Effector memory CD4-positive, alpha-beta T cell (primary cell): Measurements from ENCODE around the gene LRBA.

Experiments used
- DNase-seq, 3 donors: peaks; one replicate each; pipeline ENCODE4 v3.0.0-alpha.2; 2020
- H3K27ac ChIP-seq: 2 replicates; pipeline ENCODE4 v1.7.0; 2013; ENCODE audit warnings: mild to moderate bottlenecking, low read length, moderate library complexity; ENCODE audit not compliant: insufficient read depth, poor library complexity, severe bottlenecking
- H3K27me3 ChIP-seq: replicated peaks from 2 replicates; pipeline ENCODE4 v1.7.0; 2013; ENCODE audit warnings: mild to moderate bottlenecking, low read length; ENCODE audit not compliant: insufficient read depth, control insufficient read depth, poor library complexity, severe bottlenecking
- H3K36me3 ChIP-seq: 2 replicates; pipeline ENCODE4 v1.7.0; 2013; ENCODE audit warnings: mild to moderate bottlenecking, low read length, moderate library complexity; ENCODE audit not compliant: control insufficient read depth, insufficient read depth
- H3K4me1 ChIP-seq: 2 replicates; pipeline ENCODE4 v1.7.0; 2013; ENCODE audit warnings: low read length, mild to moderate bottlenecking; ENCODE audit not compliant: control insufficient read depth, insufficient read depth, poor library complexity, severe bottlenecking
- H3K4me3 ChIP-seq: 2 replicates; pipeline ENCODE4 v1.7.0; 2013; ENCODE audit warnings: low read length, low read depth, mild to moderate bottlenecking; ENCODE audit not compliant: insufficient read depth, poor library complexity, severe bottlenecking
- H3K9me3 ChIP-seq: 2 replicates; pipeline ENCODE4 v1.7.0; 2013; ENCODE audit warnings: mild to moderate bottlenecking, low read length, moderate library complexity; ENCODE audit not compliant: control insufficient read depth

LRBA gene

DNA sequence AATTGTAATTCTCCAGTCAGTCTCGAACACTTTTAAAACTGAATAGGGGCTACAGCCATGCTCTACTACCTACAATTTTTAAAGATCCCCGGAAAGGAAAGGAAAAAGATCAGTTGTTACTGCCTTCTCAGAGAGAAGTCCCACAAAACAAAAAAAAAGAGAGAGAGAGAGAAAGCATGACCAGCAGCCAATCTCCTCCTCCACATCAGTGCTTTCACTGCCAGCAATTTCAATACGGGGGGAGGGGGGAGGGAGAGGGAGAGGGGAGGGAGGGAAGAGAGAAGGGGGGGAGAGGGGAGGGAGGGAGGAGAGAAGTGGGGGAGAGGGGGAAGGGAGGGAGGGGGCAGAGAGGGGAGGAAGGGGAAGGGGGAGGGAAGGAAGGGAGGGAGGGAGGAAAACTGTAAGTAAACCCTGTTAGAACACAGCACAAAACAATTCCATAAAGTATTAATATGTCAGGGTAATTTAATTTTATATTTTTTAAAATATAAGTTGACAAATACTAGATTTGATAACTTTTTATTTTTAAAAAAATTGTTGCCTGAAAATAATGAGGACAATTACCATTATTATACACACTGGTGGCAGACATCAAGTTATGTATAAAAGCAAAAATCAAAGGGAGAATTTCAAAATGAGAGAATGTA is 108.0 kb downstream of the LRBA start:
- no peaks in the 10 kb centered on the region for H3K4me1 ChIP-seq
- H3K36me3 ChIP-seq: peaks cover 9% of the 10 kb centered on the region
- no peaks in the 10 kb centered on the region for H3K27me3 ChIP-seq
- no peak overlapping the region for H3K4me3 ChIP-seq
- DNase-seq: no peak
- no peaks in the 10 kb centered on the region for H3K9me3 ChIP-seq
- no peak overlapping the region for H3K27ac ChIP-seq

DNA sequence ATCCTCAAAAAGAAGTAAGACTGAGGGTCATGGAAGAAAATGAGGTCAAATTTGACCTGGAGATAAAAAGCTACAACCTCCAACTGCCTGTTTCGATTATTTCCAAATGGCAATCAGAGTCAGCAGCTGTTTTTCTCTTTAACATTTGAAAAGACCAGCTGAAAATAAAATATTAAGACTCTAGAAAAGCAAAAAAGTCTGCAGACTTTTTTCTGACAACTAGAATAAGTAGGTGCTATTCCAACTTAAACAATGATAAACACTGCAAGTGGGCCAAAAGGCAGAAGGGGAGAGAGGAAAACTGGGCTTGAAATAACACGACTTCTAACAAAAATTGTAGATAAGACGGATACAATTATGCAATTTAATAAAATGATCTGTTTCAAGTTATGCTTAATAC is 110.4 kb downstream of the LRBA start:
- peaks cover 13% of the 10 kb centered on the region for H3K36me3 ChIP-seq
- no peaks in the 10 kb centered on the region for H3K4me1 ChIP-seq
- no peaks in the 10 kb centered on the region for H3K27me3 ChIP-seq
- no peaks in the 10 kb centered on the region for H3K9me3 ChIP-seq
- no peak overlapping the region for H3K27ac ChIP-seq
- no peak for DNase-seq
- no peak overlapping the region for H3K4me3 ChIP-seq

DNA sequence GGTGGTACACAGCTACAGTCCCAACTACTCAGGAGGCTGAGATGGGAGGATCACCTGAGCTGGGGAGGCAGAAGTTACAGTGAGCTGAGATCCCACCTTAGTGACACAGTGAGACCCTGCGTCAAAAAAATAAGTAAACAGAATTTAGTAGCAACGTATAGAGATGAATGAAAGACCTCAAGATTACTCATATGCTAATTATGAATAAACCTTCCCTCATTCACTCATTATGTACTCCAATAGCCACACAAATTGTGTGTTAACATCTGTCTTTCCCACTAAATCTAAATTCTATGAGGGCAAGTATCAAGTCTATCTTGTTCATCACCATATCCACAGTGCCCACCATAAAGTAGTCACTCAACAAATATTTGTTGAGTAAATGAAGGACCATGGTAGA is 111.5 kb downstream of the LRBA start:
- H3K4me1 ChIP-seq: no peaks in the 10 kb centered on the region
- no peak overlapping the region for H3K4me3 ChIP-seq
- DNase-seq: no peak
- no peak overlapping the region for H3K27ac ChIP-seq
- peaks cover 19% of the 10 kb centered on the region for H3K36me3 ChIP-seq
- H3K9me3 ChIP-seq: no peaks in the 10 kb centered on the region
- no peaks in the 10 kb centered on the region for H3K27me3 ChIP-seq

DNA sequence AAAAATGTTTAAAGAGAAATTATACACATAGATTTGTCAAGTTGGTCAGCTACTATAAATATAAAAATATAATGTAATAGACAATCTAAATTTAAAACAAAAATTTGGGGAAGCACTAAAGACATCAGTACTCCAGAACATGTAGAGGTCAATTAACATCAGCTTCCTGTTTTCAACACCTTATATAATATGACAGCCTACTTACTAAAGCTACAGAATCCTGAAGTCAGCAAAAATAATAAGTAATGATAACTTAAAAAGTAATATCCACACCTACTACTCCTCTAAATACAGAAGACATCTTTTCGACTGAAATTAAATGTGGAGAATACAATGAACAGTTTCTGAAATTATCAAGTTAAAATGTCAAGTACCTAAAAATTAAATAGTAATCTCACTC is 118.6 kb downstream of the LRBA start:
- Histone ChIP-seq H3K27me3 (no peaks in the 10 kb centered on the region), H3K4me3 (no peak overlapping the region), H3K27ac (no peak overlapping the region), H3K36me3 (peaks cover 14% of the 10 kb centered on the region), H3K9me3 (no peaks in the 10 kb centered on the region), H3K4me1 (no peaks in the 10 kb centered on the region)
- no peak for DNase-seq

- DNase-seq: no peak
- Histone ChIP-seq H3K4me3 (no peak overlapping the region), H3K27ac (no peak overlapping the region), H3K36me3 (peaks cover 4% of the 10 kb centered on the region), H3K9me3 (no peaks in the 10 kb centered on the region), H3K4me1 (no peaks in the 10 kb centered on the region), H3K27me3 (no peaks in the 10 kb centered on the region)
Measured at GRCh38 chr4:150890246-150890645, 124.8 kb downstream of the LRBA start.

DNA sequence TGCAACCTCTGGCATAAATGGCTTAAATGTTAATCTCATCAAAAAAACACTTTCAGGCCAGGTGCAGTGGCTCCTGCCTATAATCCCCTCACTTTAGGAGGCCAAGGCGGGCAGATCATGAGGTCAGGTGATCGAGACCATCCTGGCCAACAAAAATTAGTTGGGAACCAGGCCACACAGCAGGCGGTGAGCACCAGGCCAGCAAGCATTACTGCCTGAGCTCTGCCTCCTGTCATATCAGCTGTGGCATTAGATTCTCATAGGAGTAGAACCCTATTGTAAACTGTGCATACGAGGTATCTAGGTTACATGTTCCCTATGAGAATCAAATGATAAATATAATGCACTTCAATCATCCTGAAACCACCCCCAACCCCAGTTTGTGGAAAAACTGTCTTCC is 125.8 kb downstream of the LRBA start:
- H3K27ac ChIP-seq: no peak overlapping the region
- no peaks in the 10 kb centered on the region for H3K9me3 ChIP-seq
- H3K27me3 ChIP-seq: no peaks in the 10 kb centered on the region
- no peak for DNase-seq
- no peaks in the 10 kb centered on the region for H3K4me1 ChIP-seq
- peaks cover 2% of the 10 kb centered on the region for H3K36me3 ChIP-seq
- no peak overlapping the region for H3K4me3 ChIP-seq

DNA sequence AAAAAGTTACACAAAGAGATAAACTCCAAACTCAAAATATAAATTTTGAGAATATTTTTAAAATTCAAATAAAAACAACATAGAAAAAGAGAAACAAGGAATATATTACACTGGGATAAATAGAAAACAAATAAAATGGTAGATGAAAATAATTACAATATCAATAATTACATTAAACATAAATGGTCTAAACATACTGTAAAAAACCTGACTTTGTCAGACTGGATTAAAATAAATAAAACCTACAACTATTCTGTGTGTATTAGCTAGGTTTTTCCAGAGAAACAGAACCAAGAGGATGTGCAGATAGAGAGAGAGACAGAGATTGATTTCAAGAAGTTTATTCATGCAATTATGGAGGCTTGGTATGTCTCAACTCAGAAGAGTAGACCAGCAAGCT is 126.5 kb downstream of the LRBA start:
- H3K27me3 ChIP-seq: no peaks in the 10 kb centered on the region
- no peak overlapping the region for H3K27ac ChIP-seq
- H3K4me3 ChIP-seq: no peak overlapping the region
- no peaks in the 10 kb centered on the region for H3K9me3 ChIP-seq
- H3K36me3 ChIP-seq: no peaks in the 10 kb centered on the region
- DNase-seq: no peak
- no peaks in the 10 kb centered on the region for H3K4me1 ChIP-seq

DNA sequence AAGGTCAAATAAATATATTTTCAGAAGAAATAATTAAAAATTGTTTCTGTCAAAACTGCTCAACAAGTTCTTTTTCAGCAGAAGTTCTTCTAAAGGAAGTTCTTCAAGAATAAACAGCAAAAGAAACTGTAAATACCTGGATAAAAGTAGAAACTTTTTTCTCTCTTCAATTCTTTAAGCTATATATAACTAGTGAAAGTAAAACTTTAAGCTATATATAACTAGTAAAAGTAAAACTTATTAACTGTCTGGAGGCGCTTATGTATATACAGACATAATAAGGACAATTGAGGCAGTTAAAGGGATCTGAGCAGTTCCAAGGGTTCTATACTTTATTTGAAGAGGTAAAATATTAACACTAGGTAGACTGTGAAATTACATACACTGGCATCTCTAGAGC is 126.9 kb downstream of the LRBA start:
- no peak overlapping the region for H3K4me3 ChIP-seq
- no peaks in the 10 kb centered on the region for H3K9me3 ChIP-seq
- no peak overlapping the region for H3K27ac ChIP-seq
- H3K4me1 ChIP-seq: no peaks in the 10 kb centered on the region
- no peaks in the 10 kb centered on the region for H3K36me3 ChIP-seq
- DNase-seq: no peak
- no peaks in the 10 kb centered on the region for H3K27me3 ChIP-seq

GRCh38 chr4:150886597-150886996 is 128.5 kb downstream of the LRBA start:
- no peaks in the 10 kb centered on the region for H3K27me3 ChIP-seq
- H3K9me3 ChIP-seq: no peaks in the 10 kb centered on the region
- no peak overlapping the region for H3K4me3 ChIP-seq
- H3K36me3 ChIP-seq: no peaks in the 10 kb centered on the region
- no peak for DNase-seq
- H3K27ac ChIP-seq: no peak overlapping the region
- H3K4me1 ChIP-seq: no peaks in the 10 kb centered on the region

- Histone ChIP-seq H3K27me3 (no peaks in the 10 kb centered on the region), H3K4me1 (no peaks in the 10 kb centered on the region), H3K9me3 (no peaks in the 10 kb centered on the region), H3K27ac (no peak overlapping the region), H3K4me3 (no peak overlapping the region), H3K36me3 (no peaks in the 10 kb centered on the region)
- DNase-seq: no peak
Measured at GRCh38 chr4:150884625-150885024, 130.5 kb downstream of the LRBA start.
